Measurements from ENCODE around the gene CXCR6. TPM values are rescaled to one million over a fixed set of nuclear protein-coding genes. Genes with fewer than 3 reads are reported as not detected.

Gene CXCR6
- total RNA-seq, 1 donor from 2014 or later: 0.96 TPM

DNA sequence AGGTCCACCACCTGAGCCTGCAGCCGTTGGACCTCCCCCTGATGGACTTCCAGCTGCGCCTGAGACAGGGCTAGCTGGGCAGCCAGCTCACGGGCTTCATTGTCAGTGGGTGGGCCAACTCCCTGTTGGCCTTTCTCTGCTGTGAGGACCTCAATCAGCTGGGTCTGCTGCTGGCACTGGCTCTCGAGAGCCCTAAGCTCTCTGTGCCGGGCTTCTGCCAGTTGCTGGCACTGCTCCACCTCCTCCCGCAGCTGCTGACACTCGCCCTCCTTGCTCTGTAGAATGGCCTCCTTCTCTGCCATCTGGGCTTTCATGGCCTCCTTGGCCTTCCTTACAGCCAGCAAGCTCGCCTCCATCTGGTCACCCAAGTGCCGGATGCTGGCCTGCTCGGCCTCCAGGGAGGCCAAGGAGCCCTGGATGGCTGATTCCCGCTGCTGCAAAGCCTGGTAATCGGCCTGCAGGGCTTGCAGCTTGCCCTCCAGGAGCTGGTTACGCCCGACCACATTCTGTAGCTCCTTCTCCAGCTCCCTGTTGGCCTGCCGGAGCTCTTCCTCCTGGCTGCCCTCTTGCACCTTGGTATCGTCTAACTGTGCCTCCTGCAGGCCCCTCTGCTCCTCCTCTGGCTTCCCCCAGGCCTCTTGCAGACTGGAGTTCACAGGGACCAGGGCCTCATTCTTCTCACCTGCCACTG lies 23.8 kb downstream of the CXCR6 start:
- DNase-seq (ENCODE audit: low spot score): no peak

DNA sequence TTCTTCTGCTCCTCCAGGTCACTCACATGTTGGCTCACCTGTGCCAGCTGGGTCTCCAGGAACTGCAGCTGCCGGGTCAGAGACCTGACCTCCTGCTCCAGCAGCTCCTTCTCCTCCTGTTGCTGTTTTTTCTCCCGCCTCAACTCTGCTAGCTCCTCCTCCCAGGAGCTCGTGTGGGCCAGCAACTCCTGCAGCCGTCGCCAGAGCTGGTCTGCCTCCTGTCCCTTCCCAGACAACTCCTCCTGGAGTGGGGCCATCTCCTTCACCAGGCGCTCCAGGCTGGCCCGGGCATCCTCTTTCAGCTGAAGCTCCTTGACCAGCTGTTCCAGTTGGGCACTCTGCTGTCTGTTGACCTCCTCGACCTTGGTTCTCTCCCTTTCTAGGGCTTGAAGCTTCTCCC lies 24.5 kb downstream of the CXCR6 start:
- no peak for DNase-seq (ENCODE audit: low spot score)

DNA sequence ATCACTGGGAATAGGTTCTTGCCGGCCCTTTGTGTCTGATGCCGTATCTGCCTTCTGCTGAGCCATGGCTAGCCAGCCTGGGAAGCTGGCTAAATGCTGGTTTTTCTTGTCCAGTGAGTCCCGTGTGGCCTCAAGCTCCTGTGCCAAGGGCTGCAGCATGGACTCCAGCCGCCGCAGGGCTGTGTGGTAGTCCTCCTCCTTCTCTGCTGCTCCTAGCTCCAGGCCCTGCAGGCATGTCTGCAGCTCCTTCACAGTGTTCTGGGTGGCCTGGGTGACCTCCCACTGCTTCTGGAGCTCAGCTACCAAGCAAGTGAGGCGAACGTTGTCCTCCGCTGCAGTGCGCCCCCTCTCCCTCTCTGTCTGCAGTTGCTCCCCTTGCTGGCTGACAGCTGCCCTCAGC lies 24.9 kb downstream of the CXCR6 start:
- no peak for DNase-seq (ENCODE audit: low spot score)

DNA sequence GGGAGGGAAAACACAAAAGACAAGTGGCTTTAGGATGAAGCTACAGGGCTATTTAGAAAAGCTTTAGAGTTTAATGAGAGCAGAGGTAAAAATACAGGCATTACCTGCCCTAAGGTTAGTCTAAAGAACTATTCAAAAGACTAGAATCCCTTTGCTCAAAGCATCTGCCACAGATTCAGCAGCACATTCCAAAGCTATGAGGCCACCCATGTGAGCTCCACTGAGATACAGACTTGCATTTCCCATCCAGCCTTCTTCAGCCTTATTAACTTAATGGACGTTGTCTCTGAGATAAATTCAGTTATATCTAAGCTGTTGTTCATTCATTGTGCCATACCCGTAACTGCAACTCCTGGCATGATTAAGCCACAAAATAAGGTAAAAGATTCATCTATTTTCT lies 25.4 kb downstream of the CXCR6 start:
- no peak for DNase-seq (ENCODE audit: low spot score)

DNA sequence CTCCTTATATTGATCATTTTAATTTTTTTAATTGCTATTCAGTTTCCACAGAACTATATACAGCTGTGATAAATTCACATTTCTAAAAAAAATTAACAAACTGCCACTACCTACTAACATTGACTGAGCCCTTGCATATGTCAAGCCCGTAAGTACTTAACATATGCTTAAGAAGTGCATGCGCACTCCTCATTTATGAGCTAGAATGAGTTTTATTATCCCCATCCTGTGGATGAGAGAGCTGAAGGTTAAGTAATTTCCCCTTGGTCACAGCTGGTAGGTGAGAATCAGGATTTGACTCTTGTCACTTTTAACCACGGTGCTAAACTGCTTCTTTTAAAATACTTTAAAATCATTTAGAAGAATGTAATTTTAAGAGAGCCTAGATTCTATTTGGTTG lies 25.9 kb downstream of the CXCR6 start:
- no peak for DNase-seq (ENCODE audit: low spot score)

DNA sequence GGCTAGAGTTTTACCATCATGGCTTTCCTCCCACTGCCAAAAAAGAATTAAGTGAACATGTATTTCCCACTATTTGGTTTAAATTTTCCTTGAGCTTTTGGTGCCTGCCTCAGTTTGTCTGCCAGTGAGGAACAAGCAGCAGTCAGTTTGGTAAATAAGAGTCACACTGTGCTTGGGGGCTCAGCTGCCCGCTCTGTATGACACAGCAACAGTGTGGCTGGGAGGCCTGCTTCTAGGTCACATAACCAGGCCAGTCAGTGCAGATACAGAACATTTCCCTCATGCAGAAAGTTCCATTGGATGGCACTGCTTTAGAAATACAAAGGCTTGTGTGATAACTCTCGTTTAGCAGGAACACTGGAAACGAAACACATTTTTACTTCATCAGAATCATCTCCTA lies 26.7 kb downstream of the CXCR6 start:
- DNase-seq (ENCODE audit: low spot score): no peak

DNA sequence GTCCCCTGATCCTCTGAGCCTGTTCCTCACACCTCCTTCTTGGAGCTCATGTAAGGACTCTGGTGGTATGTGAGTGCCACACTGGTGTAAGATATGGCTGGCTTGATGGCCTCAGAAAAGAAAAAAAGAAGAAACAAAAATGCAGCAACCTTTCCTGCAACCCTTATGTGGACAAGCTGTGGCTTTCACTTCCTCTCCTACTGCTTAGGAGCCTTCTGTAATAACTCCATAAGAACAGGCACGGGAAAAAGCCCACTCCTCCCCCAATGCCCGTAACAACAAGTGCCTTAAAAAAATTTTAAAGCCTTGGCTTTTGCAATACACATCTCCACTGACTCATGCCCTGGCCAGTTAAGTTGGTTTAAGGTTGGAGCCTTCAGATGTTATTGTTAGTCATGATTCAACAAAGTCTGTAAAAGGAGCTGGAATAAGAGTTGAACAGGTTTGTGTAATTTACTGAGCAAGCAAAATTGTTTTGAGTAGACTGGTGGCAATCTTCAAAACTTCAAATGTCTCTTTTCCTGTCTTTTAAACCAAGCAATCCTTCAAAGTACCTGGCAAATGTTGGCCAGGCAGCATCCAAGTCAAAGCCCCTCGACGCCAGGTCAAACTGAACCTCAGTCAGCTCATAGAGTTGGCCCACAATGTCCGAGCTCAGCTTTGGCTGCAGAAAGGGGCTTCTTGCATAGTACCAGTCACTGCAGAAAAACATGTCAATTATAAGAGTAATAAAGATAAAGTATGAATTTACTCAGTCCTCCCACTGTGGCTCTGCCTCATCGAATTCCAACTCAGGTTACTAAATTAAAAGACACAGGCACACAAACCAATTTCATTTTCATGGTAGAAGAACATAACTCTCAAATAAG lies 29.5 kb downstream of the CXCR6 start:
- no peak for DNase-seq (ENCODE audit: low spot score)

DNA sequence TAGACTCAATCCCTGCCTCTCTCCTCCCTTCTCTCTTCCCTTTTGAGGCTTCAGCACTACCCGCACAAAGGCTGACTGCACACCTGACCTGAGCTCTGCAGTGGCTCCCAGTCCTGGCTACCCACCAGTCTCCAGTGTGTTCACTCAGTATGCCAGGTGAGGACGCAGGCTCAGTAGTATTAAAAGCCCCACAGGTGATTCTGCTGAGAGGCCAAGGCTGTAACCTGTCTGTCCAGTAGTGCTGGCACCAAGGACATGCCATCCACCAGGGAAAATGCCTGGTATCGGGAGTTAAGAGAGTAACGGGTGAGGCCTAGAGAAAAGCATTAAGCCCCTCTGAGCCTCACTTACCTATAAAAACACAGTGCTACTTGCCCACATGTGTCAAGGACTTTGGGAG lies 31.4 kb downstream of the CXCR6 start:
- DNase-seq (ENCODE audit: low spot score): no peak

DNA sequence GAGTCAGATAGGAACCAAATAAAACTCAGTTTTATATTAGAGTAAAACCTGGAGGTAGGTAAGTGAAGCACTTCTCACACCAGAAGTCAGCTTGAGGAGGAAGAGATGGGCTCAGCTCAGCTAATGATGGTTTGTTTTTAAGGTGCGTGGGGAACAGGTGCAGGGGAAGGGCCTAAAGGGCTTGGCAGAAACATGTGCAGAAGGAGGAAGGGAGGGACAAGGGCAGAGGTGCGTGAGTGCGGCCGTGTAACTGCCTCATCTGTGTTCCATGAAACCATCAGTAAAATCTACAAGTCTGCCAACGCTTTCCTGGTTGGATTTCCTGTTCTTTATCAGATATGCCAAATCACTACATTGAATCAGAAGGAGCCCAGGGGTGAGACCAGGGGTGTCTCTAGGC lies 32.4 kb downstream of the CXCR6 start:
- no peak for DNase-seq (ENCODE audit: low spot score)

DNA sequence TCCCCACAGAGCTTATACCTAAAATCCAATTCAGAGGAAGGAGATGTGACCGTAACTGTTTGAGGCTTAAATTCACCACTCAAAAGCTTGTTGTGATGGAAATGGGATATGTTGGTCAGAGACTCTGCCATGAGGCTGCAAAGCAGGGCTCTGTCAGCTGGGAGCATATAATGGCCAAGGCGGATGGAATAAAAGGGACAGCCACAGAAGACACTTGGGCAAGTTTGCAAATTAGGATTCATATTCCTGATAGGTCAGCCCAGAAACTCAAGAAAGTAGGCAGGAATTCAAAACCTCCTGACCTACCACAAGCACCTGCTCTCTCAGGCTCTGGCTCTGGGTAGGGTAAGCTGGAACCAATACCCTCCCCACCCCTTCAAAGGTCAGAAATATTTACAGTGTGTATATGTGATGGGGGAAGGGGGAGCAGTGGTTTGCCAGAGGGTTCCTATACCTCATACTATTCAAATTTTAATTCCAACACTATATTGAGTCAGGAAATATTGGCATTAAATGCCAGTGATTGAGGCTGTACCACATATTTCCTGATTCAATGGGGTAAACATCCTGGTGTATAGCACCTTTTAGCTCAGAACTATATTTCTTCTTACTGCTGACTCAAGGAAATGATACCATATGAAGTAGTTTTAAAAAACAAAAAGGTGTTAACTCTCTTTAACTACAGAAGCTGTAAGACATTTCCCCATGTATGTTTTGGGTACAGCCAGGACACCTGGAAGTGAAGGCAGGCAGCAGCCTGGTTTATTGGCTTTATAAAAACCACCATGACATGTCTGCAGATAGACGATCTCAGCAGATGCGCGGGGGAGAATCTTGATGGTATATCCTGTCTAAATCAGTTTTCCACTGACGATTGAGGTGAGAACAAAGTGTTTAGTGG lies 33.2 kb downstream of the CXCR6 start:
- no peak for DNase-seq (ENCODE audit: low spot score)

DNA sequence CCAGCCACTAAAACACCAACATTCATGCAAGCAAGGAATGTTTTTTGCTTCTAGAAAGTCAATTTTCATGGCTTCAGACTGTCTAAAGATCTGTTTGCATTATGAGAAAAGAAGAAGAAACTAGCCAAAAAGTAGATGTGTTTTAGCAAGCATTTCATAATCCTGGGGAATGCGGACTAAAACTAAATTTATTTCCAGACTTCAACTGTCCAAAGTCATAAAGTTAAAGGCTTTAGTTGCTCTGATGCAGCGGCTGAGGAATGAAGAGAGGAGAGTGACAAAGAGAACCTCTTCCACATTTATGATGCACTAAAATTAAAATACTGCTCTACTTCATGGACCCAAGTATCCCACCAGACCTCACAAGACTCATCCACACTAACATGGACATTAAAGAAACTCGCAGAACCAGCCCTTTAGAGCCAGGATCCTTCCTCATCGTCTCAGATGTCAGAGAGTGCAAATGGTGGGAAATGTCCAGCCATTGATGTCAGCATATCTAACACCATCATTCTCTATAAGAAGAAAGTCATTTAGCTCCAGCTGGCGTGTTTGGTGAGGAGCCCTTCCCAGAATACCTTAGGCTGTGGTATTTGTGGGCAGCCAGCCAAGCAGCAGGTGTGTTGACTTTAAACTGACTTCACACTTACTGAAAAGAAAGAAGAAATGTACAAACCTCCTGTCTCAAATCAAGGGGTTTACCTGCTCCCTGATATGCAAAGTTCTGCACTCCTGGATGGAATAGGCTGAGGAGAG lies 34.9 kb downstream of the CXCR6 start:
- DNase-seq (ENCODE audit: low spot score): no peak

DNA sequence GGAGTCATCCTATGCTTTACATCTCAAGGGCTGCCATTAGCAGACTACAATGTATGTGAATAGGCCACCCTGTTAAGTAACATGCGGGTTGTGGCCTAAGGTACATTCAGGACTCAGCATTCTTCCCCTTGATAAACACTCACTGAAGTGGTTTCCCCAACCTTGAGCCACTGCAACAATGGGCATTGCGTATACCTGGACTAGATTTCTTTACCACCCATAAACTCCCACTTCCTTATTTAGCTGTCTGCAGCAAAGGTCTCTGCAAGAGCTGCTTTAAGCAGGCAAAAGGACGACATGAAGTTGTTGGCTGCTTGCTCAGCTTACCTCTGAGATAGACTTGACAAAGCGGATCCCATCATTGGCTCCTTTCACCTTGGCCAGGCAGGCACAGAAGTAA lies 36.1 kb downstream of the CXCR6 start:
- no peak for DNase-seq (ENCODE audit: low spot score)

DNA sequence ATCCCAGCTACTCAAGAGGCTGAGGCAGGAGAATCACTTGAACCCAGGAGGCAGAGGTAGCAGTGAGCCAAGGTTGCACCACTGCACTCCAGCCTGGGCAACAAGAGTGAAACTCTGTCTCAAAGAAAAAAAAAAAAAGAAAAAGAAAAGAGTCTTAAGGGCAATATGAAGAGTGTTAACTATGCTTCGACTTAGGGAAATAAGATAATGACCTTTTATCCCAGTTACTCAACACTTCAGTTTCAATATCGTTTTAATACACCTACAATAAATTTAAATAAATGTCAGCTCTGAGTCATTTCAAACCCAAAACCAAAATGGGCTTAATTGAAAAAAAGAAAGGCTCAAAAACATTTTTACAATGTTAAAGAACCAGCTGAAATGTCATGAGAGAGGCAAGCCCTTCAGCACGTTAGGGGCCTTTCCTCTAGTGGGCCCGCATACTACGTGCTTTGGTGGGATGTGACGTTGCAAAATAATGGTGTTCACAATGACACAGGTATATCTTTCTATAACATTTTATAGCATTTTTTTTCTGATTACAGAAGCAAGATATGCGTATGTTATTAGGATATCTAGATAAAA lies 37.1 kb downstream of the CXCR6 start:
- DNase-seq (ENCODE audit: low spot score): no peak

DNA sequence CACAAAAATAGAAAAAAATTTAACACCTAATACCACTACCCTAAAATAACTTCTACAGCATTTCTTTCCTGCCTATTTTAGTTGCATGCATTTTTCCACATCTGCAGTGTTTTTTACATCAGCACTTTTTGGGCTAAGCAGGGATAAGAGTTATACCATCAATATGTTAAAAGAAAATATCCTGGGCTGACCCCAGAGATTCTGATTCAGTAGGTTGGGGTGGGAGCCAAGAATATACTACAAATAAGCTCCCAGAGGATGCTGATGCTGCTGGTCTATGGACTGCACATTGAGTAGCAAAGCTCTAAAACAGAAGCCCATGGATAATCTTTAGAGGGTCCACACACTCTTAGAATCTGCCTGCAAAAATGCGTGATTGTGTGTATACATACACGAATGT lies 37.6 kb downstream of the CXCR6 start:
- no peak for DNase-seq (ENCODE audit: low spot score)

DNA sequence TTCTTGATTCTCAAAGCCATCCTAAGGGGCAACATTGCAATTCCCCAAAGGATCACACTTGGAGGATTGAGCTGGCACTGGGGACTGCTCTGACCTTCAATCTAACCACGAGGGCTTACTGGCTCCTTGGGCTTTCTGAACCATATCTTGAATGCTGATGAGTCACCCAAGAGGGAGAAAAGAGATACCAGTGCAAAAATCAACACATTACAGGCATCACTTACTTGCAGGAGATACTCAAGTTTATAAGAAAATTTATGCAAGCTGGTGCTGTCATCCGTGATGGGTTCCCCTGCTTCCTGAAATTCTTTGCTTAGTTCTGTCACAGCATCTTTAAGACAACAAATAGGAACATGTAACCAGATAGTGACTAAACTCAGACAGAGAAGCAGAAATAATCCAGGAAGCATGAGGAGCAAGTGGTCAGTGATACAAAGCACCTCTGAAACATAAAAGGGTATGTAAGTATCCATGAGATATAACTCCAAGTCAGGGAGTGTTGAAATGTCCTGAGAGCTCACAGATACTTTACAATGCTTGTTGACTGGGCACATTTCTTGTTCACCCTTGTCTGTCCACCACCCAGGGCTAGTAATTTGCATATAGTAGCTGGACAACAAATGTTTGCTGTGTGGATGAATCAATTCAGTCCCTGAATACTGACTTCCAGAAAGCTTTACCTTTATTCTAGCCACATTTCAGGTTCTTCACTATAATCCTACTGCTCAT lies 38.2 kb downstream of the CXCR6 start:
- no peak for DNase-seq (ENCODE audit: low spot score)

DNA sequence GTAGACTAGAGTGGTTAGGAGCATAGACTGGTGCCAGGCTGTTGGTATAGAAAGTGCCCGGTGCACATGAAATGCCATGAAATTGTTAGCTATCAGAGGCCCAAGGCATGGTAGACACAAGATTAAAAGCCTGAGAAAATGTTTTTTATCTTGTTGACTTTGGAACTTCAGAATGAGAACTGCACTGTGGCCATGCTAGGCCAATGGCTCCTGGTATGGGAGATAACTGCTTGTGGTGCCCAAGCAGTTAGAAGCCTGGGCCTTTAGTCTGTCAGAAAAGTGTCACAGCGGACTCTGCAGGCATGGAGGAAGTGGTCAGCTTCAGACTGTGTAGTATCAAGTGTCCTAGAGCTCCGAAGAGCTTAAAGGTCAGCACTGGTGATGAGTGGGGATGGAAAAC lies 40.5 kb downstream of the CXCR6 start:
- no peak for DNase-seq (ENCODE audit: low spot score)

DNA sequence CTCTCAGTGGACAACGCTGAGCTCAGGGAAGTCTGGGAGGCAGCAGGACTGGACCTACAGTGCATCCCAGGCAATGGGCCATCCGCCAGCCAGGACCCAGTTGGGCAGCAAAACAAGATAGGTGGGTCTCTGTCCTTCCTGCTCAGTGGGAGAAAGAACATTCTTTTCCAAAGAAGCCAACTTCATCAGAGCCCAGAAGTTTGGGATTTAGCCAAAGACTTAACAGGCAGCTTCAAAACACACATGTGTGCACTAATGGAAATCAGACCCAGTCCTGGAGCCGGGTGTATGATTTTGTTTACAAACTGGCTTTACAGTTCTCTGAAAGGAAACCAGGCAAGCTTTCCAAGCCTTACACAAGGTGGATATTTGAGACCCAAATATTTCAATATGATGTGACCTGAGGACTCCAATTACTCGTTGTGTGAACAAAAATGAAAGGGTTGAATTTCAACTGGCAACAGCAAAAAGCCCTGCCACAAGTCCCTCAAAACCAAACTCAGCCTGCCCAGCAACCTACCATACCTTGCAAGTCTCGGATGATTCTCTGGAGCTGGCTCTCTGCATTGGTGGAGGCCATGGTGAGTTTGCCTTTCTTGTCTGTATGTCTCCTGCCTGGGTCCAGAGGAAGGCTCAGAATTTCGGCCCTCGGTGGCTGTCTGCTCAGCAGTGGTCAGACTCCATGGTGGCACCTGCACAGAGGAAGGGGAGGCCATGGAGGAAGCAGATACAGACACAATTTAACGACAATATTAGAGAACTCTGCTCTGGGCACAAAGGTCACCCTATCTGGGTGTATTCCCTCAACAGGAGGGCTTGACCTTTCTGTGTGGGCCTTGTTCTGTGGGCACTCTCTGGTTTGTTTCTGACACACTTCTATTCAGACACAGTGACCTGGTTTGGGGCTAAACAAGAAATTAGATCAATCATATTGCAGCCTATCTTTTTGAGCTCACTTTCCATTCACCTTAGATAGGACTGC lies 41.4 kb downstream of the CXCR6 start:
- no peak for DNase-seq (ENCODE audit: low spot score)

DNA sequence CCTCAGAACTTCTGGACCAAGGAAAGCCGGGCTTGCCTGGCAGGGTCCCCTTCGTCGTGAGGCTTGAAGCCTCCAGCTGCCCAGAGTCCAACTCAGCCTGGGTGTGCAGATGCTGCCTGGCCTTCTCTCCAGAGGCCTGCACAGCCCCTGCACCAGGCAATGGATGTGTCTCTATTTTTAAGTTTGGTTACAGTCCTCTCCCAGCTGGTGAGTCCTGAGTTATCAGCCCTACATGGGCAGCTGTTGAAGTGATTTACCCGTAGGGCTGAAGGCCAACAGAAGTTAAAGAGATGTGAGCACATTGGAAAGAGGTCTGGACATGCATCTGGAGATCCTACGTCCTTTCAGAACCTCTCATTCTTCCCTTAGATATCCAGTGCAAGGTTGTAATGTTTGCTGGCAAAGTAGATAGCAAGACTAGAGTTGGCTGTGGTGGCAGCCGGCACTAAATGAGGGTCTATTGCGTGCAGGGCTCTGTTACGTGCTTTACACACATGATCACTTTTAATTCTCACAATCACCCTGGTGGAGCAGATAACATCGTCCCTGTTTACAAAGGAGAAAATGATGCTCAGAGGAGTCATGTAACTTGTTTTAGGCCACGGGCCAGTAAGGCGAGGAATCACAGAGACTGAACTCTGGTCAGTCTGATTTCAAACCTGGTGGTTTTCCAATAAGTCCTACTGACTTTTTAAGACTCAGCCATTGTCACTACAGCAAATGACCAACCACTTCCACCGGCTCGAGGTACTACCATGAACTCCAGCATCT lies 42.5 kb downstream of the CXCR6 start:
- no peak for DNase-seq (ENCODE audit: low spot score)
